ENCODE data around the gene TEF. TPM values are rescaled to one million over a fixed set of nuclear protein-coding genes. Genes with fewer than 3 reads are reported as not detected.

TEF gene, protein sequence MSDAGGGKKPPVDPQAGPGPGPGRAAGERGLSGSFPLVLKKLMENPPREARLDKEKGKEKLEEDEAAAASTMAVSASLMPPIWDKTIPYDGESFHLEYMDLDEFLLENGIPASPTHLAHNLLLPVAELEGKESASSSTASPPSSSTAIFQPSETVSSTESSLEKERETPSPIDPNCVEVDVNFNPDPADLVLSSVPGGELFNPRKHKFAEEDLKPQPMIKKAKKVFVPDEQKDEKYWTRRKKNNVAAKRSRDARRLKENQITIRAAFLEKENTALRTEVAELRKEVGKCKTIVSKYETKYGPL
- 6.6 TPM for total RNA-seq (ENCODE audit: unreplicated experiment)
- long read RNA-seq = 0 reads

DNA sequence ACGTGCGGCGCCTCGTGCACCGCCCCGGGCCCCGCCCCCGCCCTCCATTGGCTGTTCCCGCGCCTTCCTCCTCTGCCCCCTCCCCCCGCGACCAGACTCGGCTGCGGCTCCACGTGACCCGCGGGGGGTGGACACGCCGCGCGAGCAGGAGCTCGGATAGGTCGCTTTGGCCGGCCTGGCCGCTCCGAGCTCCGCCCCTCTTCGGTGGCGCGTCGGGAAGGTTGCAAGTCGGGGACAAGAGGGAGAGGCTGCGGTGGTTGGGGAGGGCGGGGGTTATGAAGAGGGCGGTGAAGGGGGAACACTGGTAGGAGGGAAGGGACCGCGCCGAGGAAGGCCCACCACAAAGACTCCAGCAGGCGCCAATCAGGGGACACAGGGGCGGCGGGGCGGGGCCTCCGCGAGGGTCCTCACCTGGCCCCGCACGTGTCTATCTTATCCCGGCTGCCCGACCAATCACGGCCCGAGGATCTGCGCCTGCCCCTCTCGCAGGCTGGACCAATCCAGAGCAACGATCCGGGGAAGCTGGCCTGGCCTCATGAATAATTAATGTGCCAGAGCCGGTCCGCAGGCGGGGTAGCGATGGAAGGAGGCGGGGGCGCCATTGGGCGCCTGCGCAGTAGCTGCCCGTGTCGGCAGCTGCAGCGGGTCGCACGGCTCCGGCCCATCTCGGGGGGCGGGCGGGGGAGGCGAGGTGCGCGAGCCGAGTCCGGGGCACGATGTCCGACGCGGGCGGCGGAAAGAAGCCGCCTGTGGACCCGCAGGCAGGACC is at the start of gene TEF:
TSS of gene TEF (plus strand) at position 614 of the 769 bp plus-strand sequence. CDS start at position 717, 103 bp downstream.
- peak; percentile 99 for DNase-seq (ENCODE audit: low spot score)

DNA sequence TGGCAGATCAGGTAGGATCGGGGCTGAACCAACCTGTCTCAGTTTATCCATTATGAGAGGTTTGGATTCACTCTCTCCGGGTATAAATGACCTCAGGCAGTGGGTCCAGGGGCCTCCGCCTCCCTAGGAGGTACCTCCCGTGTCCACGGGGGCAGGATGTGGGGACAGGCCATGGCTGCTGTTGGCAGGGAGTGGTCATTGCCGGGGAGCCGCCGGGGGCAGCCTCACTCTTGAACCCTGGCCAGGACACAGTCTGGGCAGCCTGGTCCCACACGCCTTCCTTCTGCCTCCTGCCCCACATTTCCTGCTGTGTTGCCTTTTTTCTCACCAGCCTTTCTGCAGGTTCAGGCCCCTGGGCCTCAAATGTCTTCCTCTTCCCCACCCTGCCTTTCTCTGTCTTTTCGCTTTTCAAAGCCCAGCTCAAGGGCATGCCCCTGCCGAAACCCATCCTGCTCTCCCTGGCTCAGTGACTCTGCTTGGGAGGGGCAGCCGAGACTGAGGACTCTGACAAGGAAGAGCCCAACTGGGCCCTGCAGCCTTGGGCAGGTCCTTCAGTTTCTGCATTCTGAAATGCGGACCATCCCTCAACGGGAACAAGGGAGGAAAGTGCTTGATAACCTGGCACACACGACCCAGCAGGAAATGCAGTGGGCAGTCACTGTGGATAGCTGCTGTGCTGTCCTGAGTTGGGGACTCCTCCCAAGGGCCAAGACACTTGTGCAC is 49.4 kb upstream of the TEF start:
- Mint-ChIP-seq H3K4me3 (ENCODE audit: unreplicated experiment) (peak overlapping the region; percentile 42), H3K27me3 (ENCODE audit: unreplicated experiment) (peaks cover 8% of the 10 kb centered on the region), H3K27ac (ENCODE audit: unreplicated experiment) (no peak overlapping the region), H3K36me3 (ENCODE audit: low read depth, unreplicated experiment) (peaks cover 38% of the 10 kb centered on the region), H3K9me3 (ENCODE audit: unreplicated experiment) (no peaks in the 10 kb centered on the region), H3K4me1 (ENCODE audit: unreplicated experiment) (peaks cover 4% of the 10 kb centered on the region)
- TF ChIP-seq, protein P1, sequence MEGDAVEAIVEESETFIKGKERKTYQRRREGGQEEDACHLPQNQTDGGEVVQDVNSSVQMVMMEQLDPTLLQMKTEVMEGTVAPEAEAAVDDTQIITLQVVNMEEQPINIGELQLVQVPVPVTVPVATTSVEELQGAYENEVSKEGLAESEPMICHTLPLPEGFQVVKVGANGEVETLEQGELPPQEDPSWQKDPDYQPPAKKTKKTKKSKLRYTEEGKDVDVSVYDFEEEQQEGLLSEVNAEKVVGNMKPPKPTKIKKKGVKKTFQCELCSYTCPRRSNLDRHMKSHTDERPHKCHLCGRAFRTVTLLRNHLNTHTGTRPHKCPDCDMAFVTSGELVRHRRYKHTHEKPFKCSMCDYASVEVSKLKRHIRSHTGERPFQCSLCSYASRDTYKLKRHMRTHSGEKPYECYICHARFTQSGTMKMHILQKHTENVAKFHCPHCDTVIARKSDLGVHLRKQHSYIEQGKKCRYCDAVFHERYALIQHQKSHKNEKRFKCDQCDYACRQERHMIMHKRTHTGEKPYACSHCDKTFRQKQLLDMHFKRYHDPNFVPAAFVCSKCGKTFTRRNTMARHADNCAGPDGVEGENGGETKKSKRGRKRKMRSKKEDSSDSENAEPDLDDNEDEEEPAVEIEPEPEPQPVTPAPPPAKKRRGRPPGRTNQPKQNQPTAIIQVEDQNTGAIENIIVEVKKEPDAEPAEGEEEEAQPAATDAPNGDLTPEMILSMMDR (IDR thresholded peaks at IDR 0.05; ENCODE audit: unreplicated experiment) = no peak
- DNase-seq (ENCODE audit: low spot score) = no peak

More for the DNA sequence above, at the start of gene TEF:
- Mint-ChIP-seq H3K9me3 (ENCODE audit: unreplicated experiment) (no peaks in the 10 kb centered on the region), H3K4me1 (ENCODE audit: unreplicated experiment) (no peaks in the 10 kb centered on the region), H3K36me3 (ENCODE audit: low read depth, unreplicated experiment) (no peaks in the 10 kb centered on the region), H3K27me3 (ENCODE audit: unreplicated experiment) (peaks cover 2% of the 10 kb centered on the region), H3K4me3 (ENCODE audit: unreplicated experiment) (peak within 1 kb of the TSS; percentile 90), H3K27ac (ENCODE audit: unreplicated experiment) (peak within 1 kb of the TSS; percentile 95)
- TF ChIP-seq, protein P1 (IDR thresholded peaks at IDR 0.05; ENCODE audit: unreplicated experiment) = no peak

DNA sequence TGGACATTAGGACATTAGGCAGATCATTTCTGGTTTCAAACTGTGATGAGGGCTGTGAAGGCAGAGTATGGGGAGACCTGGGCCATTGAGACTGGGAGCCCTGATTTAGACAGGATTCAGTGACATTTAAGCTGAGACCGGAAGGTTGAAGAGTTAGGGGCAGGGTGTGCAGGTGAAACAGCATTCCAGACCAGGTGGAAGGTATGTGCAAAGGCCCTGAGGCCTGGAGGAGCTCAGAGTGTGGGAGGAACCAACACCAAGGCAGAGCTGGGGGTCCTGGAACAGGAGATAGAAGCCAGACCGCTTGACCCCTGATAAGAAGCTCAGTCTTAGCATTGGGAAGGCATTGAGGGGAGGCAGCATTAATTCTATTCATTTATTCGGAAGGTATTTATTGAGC is 47.9 kb upstream of the TEF start:
- H3K4me3 Mint-ChIP-seq (ENCODE audit: unreplicated experiment) = peak overlapping the region; percentile 14
- H3K36me3 Mint-ChIP-seq (ENCODE audit: low read depth, unreplicated experiment) = peaks cover 33% of the 10 kb centered on the region
- DNase-seq (ENCODE audit: low spot score) = no peak
- H3K27me3 Mint-ChIP-seq (ENCODE audit: unreplicated experiment) = peaks cover 6% of the 10 kb centered on the region
- H3K9me3 Mint-ChIP-seq (ENCODE audit: unreplicated experiment) = no peaks in the 10 kb centered on the region
- no peak overlapping the region for H3K27ac Mint-ChIP-seq (ENCODE audit: unreplicated experiment)
- peaks cover 4% of the 10 kb centered on the region for H3K4me1 Mint-ChIP-seq (ENCODE audit: unreplicated experiment)
- TF ChIP-seq, protein P1 (IDR thresholded peaks at IDR 0.05; ENCODE audit: unreplicated experiment) = no peak

DNA sequence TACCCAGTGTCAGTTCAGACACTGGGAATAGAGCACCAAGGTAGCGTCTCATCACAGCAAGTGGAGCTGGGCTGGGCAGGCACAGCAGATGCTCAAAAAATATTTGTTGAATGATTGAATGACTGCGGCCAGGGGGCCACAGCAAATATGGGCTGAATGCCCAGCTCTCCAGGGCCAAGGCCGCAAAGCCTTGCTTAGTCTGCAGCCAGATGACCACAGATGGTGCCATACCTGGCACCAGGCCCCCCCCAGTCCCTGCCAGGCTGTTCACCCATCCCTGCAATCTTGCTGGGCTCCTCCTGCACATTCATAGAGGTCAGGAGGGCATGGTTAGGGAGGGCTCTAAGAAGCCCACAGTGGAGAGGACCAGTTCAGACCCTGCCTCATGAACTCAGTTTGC is 47.5 kb upstream of the TEF start:
- Mint-ChIP-seq H3K4me3 (ENCODE audit: unreplicated experiment) (no peak overlapping the region), H3K36me3 (ENCODE audit: low read depth, unreplicated experiment) (peaks cover 33% of the 10 kb centered on the region), H3K9me3 (ENCODE audit: unreplicated experiment) (no peaks in the 10 kb centered on the region), H3K27ac (ENCODE audit: unreplicated experiment) (no peak overlapping the region), H3K4me1 (ENCODE audit: unreplicated experiment) (peaks cover 4% of the 10 kb centered on the region), H3K27me3 (ENCODE audit: unreplicated experiment) (peaks cover 6% of the 10 kb centered on the region)
- DNase-seq (ENCODE audit: low spot score) = no peak
- TF ChIP-seq, protein P1 (IDR thresholded peaks at IDR 0.05; ENCODE audit: unreplicated experiment) = no peak

Measured in endothelial cell (in vitro differentiated cells).